C4-2B (cell line): ENCODE measurements around the gene SNX14.

Experiments
- H3K27ac ChIP-seq: fragments of 450-650 bp; 2 replicates; pipeline ENCODE4 v1.5.1; 2017
- ZFX ChIP-seq: fragments of 450-650 bp; IDR thresholded peaks from 2 replicates; pipeline ENCODE4 v1.6.1; 2017
- TF ChIP-seq, protein P1 (sequence below): fragments of 450-650 bp; conservative IDR thresholded peaks from 2 replicates; pipeline ENCODE4 v1.5.1; 2017; ENCODE audit warnings: mild to moderate bottlenecking

SNX14 gene, protein sequence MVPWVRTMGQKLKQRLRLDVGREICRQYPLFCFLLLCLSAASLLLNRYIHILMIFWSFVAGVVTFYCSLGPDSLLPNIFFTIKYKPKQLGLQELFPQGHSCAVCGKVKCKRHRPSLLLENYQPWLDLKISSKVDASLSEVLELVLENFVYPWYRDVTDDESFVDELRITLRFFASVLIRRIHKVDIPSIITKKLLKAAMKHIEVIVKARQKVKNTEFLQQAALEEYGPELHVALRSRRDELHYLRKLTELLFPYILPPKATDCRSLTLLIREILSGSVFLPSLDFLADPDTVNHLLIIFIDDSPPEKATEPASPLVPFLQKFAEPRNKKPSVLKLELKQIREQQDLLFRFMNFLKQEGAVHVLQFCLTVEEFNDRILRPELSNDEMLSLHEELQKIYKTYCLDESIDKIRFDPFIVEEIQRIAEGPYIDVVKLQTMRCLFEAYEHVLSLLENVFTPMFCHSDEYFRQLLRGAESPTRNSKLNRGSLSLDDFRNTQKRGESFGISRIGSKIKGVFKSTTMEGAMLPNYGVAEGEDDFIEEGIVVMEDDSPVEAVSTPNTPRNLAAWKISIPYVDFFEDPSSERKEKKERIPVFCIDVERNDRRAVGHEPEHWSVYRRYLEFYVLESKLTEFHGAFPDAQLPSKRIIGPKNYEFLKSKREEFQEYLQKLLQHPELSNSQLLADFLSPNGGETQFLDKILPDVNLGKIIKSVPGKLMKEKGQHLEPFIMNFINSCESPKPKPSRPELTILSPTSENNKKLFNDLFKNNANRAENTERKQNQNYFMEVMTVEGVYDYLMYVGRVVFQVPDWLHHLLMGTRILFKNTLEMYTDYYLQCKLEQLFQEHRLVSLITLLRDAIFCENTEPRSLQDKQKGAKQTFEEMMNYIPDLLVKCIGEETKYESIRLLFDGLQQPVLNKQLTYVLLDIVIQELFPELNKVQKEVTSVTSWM

DNA sequence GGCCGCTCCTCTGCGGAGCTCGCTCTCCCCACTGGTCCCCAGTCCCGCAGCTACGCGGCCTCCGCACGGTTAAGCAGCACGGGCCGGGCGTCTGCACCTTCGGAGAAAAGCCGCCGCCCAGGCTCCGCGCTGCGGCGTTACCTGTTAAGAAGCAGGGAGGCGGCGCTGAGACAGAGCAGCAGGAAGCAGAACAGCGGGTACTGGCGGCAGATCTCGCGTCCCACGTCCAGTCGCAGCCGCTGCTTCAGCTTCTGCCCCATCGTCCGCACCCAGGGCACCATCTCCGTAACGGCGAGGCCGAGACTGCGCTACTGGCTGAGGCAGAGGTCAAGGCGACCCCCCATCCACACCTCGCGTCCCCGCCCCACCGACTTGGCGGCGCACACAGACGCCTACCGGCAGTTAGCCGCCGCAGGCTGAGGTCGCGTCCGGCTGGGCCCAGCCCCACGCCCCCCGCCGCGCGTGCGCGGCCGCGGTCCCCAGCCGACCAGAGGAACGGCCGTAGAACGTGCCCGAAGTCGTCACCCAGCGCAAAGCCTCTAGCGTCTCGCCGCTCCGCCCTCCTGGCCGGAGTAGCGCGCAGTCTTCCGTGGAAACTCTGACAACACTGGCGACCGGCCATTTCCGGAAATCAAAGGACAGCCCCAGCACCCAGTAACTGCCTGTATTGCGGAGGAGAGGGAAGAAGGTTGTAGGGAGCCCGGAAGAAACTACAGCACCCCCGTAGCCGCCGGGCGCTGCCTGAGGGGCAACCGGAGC lies at the start of gene SNX14:
TSS of gene SNX14 (minus strand) at position 421 of the 759 bp plus-strand sequence. CDS start at position 281, 140 bp downstream.
- TF ChIP-seq, protein P1, sequence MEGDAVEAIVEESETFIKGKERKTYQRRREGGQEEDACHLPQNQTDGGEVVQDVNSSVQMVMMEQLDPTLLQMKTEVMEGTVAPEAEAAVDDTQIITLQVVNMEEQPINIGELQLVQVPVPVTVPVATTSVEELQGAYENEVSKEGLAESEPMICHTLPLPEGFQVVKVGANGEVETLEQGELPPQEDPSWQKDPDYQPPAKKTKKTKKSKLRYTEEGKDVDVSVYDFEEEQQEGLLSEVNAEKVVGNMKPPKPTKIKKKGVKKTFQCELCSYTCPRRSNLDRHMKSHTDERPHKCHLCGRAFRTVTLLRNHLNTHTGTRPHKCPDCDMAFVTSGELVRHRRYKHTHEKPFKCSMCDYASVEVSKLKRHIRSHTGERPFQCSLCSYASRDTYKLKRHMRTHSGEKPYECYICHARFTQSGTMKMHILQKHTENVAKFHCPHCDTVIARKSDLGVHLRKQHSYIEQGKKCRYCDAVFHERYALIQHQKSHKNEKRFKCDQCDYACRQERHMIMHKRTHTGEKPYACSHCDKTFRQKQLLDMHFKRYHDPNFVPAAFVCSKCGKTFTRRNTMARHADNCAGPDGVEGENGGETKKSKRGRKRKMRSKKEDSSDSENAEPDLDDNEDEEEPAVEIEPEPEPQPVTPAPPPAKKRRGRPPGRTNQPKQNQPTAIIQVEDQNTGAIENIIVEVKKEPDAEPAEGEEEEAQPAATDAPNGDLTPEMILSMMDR: no peak
- TF ChIP-seq ZFX: peak; percentile 69
- peak within 1 kb of the TSS; percentile 84 for H3K27ac ChIP-seq

DNA sequence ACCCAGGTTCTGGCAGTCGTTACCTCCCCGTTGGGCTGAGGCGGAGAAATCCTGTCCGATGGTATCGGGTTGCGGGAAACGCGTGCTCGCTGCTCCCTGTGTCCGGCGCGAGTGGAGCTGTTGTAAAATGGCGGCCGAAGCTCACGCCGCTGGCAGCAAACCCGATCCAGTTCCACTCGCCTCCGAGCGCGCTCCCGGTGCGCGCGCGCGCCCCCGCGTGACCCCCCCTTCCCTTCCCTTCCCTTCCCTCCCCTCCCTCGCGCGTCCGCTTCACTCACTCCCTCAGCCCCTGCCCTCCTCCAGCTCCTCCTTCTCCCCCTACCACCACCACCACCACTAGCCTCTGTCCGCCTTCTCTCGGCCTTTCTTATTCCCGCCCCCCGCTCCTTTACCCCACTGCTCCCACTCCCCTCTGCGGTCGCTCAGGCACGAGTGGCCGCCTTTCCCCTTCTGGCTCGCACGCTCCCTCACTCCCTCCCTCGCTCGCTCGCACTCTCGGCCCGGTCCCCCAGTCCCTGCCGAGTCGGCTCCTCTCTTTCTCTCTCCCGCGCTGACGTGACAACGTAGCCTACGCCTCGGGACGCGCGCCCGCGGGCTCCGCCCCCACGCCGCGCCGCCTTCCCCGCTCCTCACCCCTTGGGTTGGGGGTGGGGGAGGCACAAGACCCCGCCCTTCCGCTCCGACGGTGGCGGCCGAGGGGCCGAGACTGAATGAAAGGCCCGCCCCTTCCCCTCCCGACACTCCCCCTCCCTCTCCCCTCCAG lies 49.3 kb upstream of the SNX14 start, which contains the start of gene SYNCRIP:
TSS of gene SYNCRIP (minus strand) at position 113 of the 763 bp plus-strand sequence. CDS start 1,447 bp downstream, outside the sequence.
- H3K27ac ChIP-seq: peak within 1 kb of the TSS; percentile 99
- TF ChIP-seq, protein P1: no peak
- TF ChIP-seq ZFX: no peak

DNA sequence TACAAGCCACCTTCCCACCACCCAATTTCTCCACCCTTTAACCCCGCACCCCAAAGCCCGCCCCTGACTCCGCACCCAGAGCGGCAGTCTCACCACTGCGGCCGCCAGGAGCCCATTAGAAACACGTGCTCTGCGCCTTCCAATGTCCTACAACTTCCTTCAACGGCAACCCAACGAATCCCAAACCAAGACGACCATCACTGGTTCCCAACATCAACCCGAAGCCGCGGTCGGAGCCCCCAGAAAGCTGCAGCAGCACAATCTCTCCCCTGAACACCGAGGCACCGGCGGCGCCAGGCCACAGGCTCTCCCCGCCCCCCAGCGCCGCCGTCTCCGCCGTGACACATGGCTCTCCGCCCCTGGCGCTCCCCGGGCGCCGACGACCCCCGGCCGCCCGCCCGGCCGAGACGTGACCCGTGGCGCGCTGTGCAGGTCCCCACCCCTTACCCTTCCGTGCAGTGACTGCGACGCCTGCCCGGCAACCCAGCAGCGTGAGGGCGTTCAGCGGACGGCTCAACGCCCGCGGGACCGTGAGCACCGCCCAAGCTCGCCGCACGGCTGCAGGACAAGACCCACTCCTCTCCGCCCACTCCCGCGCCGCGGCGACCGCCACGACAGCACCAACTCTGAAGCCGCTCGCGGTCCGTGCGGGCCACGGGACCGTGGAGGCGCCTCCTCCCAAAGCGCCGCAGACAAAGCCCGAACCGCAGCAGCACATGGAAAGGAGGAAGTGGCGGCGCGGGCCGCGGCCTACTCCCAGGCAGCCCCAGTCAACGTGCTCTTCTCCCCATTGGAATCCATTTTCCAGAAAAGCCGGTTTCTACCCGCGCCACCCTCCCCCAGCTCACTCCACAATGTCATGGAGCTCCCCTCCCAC lies 48.5 kb upstream of the SNX14 start:
- peak overlapping the region; percentile 99 for H3K27ac ChIP-seq
- TF ChIP-seq, protein P1: no peak
- 0 out of 2 replicates have a peak, but pooled peaks have one; percentile 39 for TF ChIP-seq ZFX

DNA sequence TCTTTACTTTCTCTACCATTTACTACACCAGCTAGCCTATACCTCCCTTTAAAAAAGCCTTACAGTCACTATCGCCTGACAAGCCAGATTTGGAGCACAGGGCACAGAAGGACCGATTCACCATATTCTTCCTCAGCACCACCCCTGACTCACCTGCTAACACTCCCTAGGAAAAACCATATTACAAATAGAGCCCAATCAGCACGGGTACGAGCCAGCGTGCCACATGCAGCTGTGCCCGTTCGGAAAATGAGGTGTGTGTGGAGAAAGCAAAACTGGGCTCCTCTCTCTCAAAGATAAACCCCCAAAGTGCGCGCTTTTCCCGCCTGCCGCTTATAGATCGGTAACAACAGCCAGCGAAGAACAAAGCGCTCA lies 47.9 kb upstream of the SNX14 start:
- TF ChIP-seq ZFX: no peak
- TF ChIP-seq, protein P1: no peak
- peak overlapping the region; percentile 99 for H3K27ac ChIP-seq

DNA sequence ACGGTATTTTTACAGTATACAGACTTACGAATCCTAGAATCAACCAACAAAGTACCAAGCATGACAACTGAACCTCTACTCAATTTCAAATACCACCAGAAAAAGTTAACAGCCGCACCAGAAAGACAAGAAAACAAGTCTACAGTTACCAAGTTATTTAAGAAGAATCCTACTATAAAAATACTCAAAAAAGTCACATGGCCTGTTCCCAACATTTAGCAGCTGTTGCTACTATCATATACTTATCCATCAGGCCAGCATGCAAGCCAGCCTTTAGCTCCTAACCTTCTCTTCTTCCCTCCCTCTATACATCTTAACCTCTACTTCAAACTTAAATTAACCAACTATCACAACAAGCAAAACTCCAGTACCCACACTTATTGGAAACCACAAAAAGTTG lies 47.2 kb upstream of the SNX14 start:
- H3K27ac ChIP-seq: no peak overlapping the region

More for the DNA sequence above, 47.2 kb upstream of the SNX14 start:
- TF ChIP-seq, protein P1: no peak
- no peak for TF ChIP-seq ZFX
